GM12892 (cell line): ENCODE data around the gene CADM1.

Experiments used
- DNase-seq: peaks from one replicate; pipeline ENCODE4 v3.0.0; 2011; ENCODE audit not compliant: insufficient read length
- FAIRE-seq: peaks from 2 replicates; lab custom pipeline; 2011; peaks lifted over from hg19 to GRCh38; lab: Jason Lieb, UNC
- POLR2A ChIP-seq: IDR thresholded peaks from 2 replicates; pipeline ENCODE4 v1.6.1; 2011; ENCODE audit warnings: low read depth, low read length, control low read depth
- POLR2AphosphoS5 ChIP-seq: IDR thresholded peaks from 2 replicates; pipeline ENCODE4 v1.6.1; 2011; ENCODE audit warnings: low read depth, low read length, control low read depth
- TAF1 ChIP-seq: IDR thresholded peaks from 2 replicates; pipeline ENCODE4 v1.6.1; 2011; ENCODE audit warnings: low read depth, mild to moderate bottlenecking, control low read depth, low read length, borderline replicate concordance

The CADM1 gene

DNA sequence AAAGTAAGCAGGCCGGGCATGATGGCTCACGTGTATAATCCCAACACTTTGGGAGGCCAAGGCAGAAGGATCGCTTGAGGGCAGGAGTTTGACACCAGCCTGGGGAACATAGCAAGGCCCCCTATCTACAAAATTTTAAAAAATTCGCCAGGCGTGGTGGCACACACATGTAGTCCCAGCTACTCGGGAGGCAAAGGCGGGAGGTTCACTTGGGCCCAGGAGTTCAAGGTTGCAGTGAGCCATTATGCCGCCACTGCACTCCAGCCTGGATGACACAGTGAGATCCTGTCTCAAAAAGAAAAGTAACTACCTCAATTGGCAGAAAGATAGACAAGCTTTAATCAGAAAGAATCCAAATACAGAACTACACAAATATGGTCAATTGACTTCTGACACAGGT is 31.0 kb downstream of the CADM1 start:
- no peak for DNase-seq
- no peak for FAIRE-seq
- TF ChIP-seq POLR2AphosphoS5 (no peak), POLR2A (no peak), TAF1 (no peak)

DNA sequence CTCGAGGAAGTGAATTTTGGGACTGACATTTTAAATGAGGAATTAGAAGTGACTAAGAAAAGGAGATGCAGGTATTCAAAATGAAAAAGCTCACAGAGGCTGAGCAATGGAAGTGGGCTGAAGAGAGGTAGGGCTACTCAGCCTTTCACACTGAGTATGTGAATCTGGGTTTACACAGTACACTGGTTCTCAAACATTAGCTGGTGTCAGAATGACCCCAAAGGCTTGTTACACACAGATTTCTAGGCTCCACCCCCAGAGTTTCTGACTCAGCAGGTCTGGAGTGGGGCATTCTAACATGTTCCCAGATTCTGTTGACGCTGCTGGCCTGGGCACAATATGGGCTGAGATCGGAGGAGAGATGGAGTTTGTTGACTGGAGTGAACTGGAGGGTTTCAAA is 32.8 kb downstream of the CADM1 start:
- DNase-seq (peak; percentile 2), FAIRE-seq (peak; percentile 94)
- TF ChIP-seq TAF1 (no peak), POLR2A (no peak), POLR2AphosphoS5 (no peak)

DNA sequence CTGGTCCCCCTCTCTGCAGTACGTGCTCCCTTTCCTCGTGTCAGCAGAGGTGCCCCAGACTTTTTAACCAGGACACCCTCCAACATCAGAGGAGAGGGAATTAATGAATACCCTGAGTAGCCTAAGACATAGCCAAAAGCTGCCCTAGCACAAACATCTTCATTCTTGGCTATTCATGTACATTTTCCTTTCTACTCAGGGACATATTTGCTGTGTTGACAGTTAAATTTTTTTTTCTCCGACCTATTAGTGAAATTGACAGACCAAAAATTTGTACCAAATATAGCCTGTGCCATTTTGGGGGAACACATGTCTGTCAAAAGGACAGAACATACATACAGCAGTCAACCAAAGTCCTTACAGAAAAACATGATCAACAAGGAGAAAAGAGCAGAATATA is 33.3 kb downstream of the CADM1 start:
- no peak for TF ChIP-seq TAF1
- no peak for TF ChIP-seq POLR2A
- TF ChIP-seq POLR2AphosphoS5, result no peak
- FAIRE-seq (no peak), DNase-seq (no peak)

DNA sequence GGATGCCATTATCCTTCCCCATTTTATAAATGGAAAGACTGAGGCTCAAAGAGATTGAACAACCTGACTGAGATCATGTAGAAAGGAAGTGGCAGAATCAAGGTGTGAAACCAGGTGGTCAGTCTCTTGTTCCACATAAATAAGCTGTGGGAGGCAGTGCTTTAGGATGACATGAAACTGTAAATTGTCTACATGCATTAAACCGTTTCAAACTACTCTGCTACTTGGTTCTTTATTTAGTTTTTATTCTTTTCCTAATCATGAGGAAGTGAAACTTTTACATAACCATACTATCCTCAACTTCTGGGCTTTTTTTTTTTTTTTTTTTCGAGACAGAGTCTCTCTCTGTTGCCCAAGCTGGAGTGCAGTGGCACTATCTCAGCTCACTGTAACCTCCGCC is 34.9 kb downstream of the CADM1 start:
- FAIRE-seq (peak; percentile 87), DNase-seq (no peak)
- TF ChIP-seq TAF1, result no peak

DNA sequence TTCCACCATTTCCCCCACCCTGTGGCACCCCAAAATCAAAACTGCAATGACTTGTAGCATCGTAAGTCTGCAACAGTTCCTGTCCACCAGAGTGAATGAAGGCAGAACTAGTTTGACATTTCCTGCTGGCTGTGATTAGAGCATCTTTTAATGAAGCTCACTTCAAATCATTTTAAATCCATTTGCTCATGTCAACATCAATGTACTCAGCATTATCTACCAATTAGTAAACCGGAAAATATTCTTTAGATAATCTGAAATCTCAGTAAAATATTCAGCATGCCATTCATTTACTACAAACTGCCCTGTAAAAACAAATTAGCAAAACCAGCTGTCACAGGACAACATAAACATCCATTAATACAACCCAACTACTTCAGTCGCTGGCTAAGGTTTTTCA is 38.1 kb downstream of the CADM1 start:
- FAIRE-seq, result no peak
- DNase-seq, result no peak
- TF ChIP-seq TAF1 (no peak), POLR2A (no peak), POLR2AphosphoS5 (no peak)

- no peak for FAIRE-seq
- TF ChIP-seq TAF1, result no peak
- TF ChIP-seq POLR2AphosphoS5, result no peak
- TF ChIP-seq POLR2A, result no peak
- DNase-seq, result no peak
Measured at GRCh38 chr11:115464269-115464668, 39.9 kb downstream of the CADM1 start.

GRCh38 chr11:115463606-115464005 is 40.6 kb downstream of the CADM1 start:
- DNase-seq, result no peak
- TF ChIP-seq TAF1 (no peak), POLR2AphosphoS5 (no peak), POLR2A (no peak)
- FAIRE-seq, result no peak

- FAIRE-seq (no peak), DNase-seq (no peak)
- TF ChIP-seq POLR2A, result no peak
- TF ChIP-seq TAF1, result no peak
- no peak for TF ChIP-seq POLR2AphosphoS5
Measured at GRCh38 chr11:115462757-115463156, 41.5 kb downstream of the CADM1 start.

GRCh38 chr11:115462004-115462541 is 42.1 kb downstream of the CADM1 start:
- DNase-seq, result no peak
- TF ChIP-seq POLR2A, result no peak
- TF ChIP-seq TAF1, result no peak
- TF ChIP-seq POLR2AphosphoS5, result no peak
- no peak for FAIRE-seq

GRCh38 chr11:115460512-115460911 is 43.7 kb downstream of the CADM1 start:
- TF ChIP-seq TAF1 (no peak), POLR2A (no peak)
- no peak for DNase-seq
- FAIRE-seq, result no peak

GRCh38 chr11:115459563-115459962 is 44.7 kb downstream of the CADM1 start:
- DNase-seq (no peak), FAIRE-seq (no peak)
- TF ChIP-seq POLR2AphosphoS5 (no peak), POLR2A (no peak), TAF1 (no peak)

- TF ChIP-seq TAF1 (no peak), POLR2A (no peak), POLR2AphosphoS5 (no peak)
- peak; percentile 67 for FAIRE-seq
- DNase-seq, result no peak
Measured at GRCh38 chr11:115458877-115459276, 45.3 kb downstream of the CADM1 start.

DNA sequence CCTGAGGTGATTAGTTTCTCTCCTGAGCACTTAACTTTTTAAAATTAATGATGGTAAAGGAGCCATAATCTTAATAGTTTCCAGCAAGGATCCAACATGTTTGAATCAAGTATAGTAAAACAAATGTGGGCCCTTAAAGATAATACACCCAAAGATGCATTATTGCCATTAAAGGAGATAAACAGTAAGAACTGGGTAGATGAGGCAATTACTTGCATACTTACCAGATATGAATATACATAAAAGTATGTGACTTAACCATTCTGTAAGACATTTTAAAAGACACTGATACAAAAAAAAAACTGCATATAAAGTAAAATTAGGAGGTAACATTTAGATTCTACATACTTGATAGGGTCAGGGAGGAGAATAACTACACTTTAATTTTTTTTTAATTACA is 48.2 kb downstream of the CADM1 start:
- DNase-seq, result no peak
- FAIRE-seq, result no peak
- no peak for TF ChIP-seq TAF1
